Ectodermal cell (in vitro differentiated cells): ENCODE results near the gene SYDE2.

Experiments used
- H3K27ac ChIP-seq: 2 replicates; pipeline ENCODE4 v1.7.0; 2013; ENCODE audit warnings: mild to moderate bottlenecking, low read depth, low read length; ENCODE audit not compliant: insufficient read depth, poor library complexity, severe bottlenecking
- H3K27me3 ChIP-seq: 2 replicates; pipeline ENCODE4 v1.7.0; 2013; ENCODE audit warnings: mild to moderate bottlenecking, low read length; ENCODE audit not compliant: insufficient read depth, control insufficient read depth, poor library complexity, severe bottlenecking
- H3K36me3 ChIP-seq: one replicate; pipeline ENCODE4 v1.7.0; 2013; ENCODE audit warnings: low read length; ENCODE audit not compliant: control insufficient read depth, insufficient read depth
- H3K4me1 ChIP-seq: one replicate; pipeline ENCODE4 v1.7.0; 2013; ENCODE audit warnings: low read length; ENCODE audit not compliant: control insufficient read depth, insufficient read depth
- H3K4me3 ChIP-seq: 2 replicates; pipeline ENCODE4 v1.7.0; 2013; ENCODE audit warnings: low read depth, low read length, control low read depth; ENCODE audit not compliant: insufficient read depth
- H3K9me3 ChIP-seq: 2 replicates; pipeline ENCODE4 v1.7.0; 2013; ENCODE audit warnings: mild to moderate bottlenecking, low read length, moderate library complexity; ENCODE audit not compliant: control insufficient read depth
- WGBS, 2 experiments: methylation state at CpG; one replicate each; pipeline ENCODE4 v1.1.7; 2013; ENCODE audit warnings: missing lambda C conversion rate in 2 of 2; 5-methylcytosine and 5-hydroxymethylcytosine counted together

SYDE2 gene

GRCh38 chr1:85230305-85230977, 29.6 kb upstream of the SYDE2 start:
- Histone ChIP-seq H3K9me3 (no peaks in the 10 kb centered on the region), H3K4me3 (no peak overlapping the region), H3K4me1 (peaks cover 9% of the 10 kb centered on the region)

GRCh38 chr1:85229574-85230097, 28.8 kb upstream of the SYDE2 start:
- 88 to 91% methylated on average over 6 of the region's 6 CpGs for WGBS, 2 experiments
- H3K36me3 ChIP-seq: no peaks in the 10 kb centered on the region
- no peak overlapping the region for H3K4me3 ChIP-seq
- no peaks in the 10 kb centered on the region for H3K9me3 ChIP-seq
- H3K27ac ChIP-seq: no peak overlapping the region
- H3K4me1 ChIP-seq: peaks cover 17% of the 10 kb centered on the region
- no peaks in the 10 kb centered on the region for H3K27me3 ChIP-seq

More at GRCh38 chr1:85230305-85230977, 29.6 kb upstream of the SYDE2 start:
- no peaks in the 10 kb centered on the region for H3K27me3 ChIP-seq
- H3K27ac ChIP-seq: no peak overlapping the region
- no peaks in the 10 kb centered on the region for H3K36me3 ChIP-seq
- WGBS, 2 experiments: 88 to 92% methylated on average over 8 of the region's 8 CpGs

GRCh38 chr1:85228972-85229371, 28.2 kb upstream of the SYDE2 start:
- Histone ChIP-seq H3K9me3 (no peaks in the 10 kb centered on the region), H3K27me3 (no peaks in the 10 kb centered on the region), H3K4me1 (peaks cover 18% of the 10 kb centered on the region), H3K4me3 (no peak overlapping the region), H3K27ac (no peak overlapping the region), H3K36me3 (no peaks in the 10 kb centered on the region)
- 92 to 100% methylated on average over 1 of the region's 1 CpG for WGBS, 2 experiments

GRCh38 chr1:85225624-85226380, 25.0 kb upstream of the SYDE2 start:
- Histone ChIP-seq H3K9me3 (no peaks in the 10 kb centered on the region), H3K27ac (peak overlapping the region; percentile 1), H3K27me3 (no peaks in the 10 kb centered on the region), H3K4me1 (peaks cover 18% of the 10 kb centered on the region), H3K36me3 (no peaks in the 10 kb centered on the region), H3K4me3 (no peak overlapping the region)
- WGBS, 2 experiments: 60 to 68% methylated on average over 5 of the region's 5 CpGs

- Histone ChIP-seq H3K4me3 (no peak overlapping the region), H3K27ac (no peak overlapping the region), H3K36me3 (no peaks in the 10 kb centered on the region)
These were observed 24.2 kb upstream of the SYDE2 start for GRCh38 chr1:85224734-85225623.

GRCh38 chr1:85224295-85224694, 23.5 kb upstream of the SYDE2 start:
- Histone ChIP-seq H3K4me3 (no peak overlapping the region), H3K27me3 (no peaks in the 10 kb centered on the region), H3K36me3 (no peaks in the 10 kb centered on the region), H3K9me3 (no peaks in the 10 kb centered on the region), H3K27ac (no peak overlapping the region), H3K4me1 (peaks cover 24% of the 10 kb centered on the region)

More at GRCh38 chr1:85224734-85225623, 24.2 kb upstream of the SYDE2 start:
- H3K9me3 ChIP-seq: no peaks in the 10 kb centered on the region
- peaks cover 24% of the 10 kb centered on the region for H3K4me1 ChIP-seq
- no peaks in the 10 kb centered on the region for H3K27me3 ChIP-seq
- WGBS, 2 experiments: 61 to 69% methylated on average over 2 to 3 of the region's 3 CpGs

GRCh38 chr1:85223334-85223733, 22.5 kb upstream of the SYDE2 start:
- Histone ChIP-seq H3K4me3 (no peak overlapping the region), H3K27ac (no peak overlapping the region), H3K36me3 (no peaks in the 10 kb centered on the region), H3K27me3 (no peaks in the 10 kb centered on the region), H3K4me1 (peaks cover 24% of the 10 kb centered on the region), H3K9me3 (no peaks in the 10 kb centered on the region)
- WGBS, 2 experiments: 83 to 88% methylated on average over 5 of the region's 5 CpGs

- Histone ChIP-seq H3K4me1 (peaks cover 19% of the 10 kb centered on the region), H3K27ac (no peak overlapping the region), H3K27me3 (no peaks in the 10 kb centered on the region), H3K4me3 (no peak overlapping the region), H3K36me3 (no peaks in the 10 kb centered on the region), H3K9me3 (no peaks in the 10 kb centered on the region)
- 60 to 69% methylated on average over 7 of the region's 7 CpGs for WGBS, 2 experiments
These were observed 20.0 kb upstream of the SYDE2 start for GRCh38 chr1:85220756-85221201.

GRCh38 chr1:85219853-85220610, 19.2 kb upstream of the SYDE2 start:
- Histone ChIP-seq H3K27me3 (no peaks in the 10 kb centered on the region), H3K4me3 (no peak overlapping the region), H3K36me3 (no peaks in the 10 kb centered on the region), H3K9me3 (no peaks in the 10 kb centered on the region), H3K4me1 (peaks cover 12% of the 10 kb centered on the region), H3K27ac (no peak overlapping the region)
- 90 to 95% methylated on average over 2 of the region's 2 CpGs for WGBS, 2 experiments
